Measurements from ENCODE around the gene CCM2. TPM values are rescaled to one million over a fixed set of nuclear protein-coding genes. Genes with fewer than 3 reads are reported as not detected.

CCM2 gene
- total RNA-seq, 1 donor from 2014 or later: 34.1 TPM

DNA sequence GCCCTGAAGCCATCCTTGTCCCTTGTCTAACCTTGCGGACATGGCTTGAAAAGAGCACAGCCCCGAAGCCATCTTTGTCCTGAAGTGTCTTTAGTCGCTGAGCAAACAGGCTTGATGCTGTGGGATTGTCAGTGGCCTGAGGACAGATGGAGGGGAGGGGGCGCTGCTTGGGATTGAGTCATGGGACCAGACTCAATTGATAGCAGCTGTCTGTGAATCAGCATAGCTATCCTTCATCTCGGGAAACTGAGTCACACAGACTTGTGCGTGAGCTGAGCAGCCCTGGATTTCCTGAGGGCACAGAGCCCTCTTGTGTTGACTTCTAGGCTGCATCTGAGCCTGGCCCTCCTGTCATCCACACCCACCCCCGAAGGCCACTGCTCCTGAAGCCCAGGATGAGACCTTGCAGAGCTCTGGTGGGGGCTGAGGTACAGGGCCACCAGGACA lies 35.6 kb upstream of the CCM2 start:
- Mint-ChIP-seq H3K4me3 (no peak overlapping the region), H3K36me3 (no peaks in the 10 kb centered on the region), H3K27me3 (ENCODE audit: low read depth) (peaks cover 12% of the 10 kb centered on the region), H3K27ac (no peak overlapping the region), H3K9me3 (no peaks in the 10 kb centered on the region), H3K4me1 (no peaks in the 10 kb centered on the region)
- TF ChIP-seq CTCF (IDR thresholded peaks at IDR 0.05; ENCODE audit: unreplicated experiment): no peak
- DNase-seq (ENCODE audit: low spot score in 2 of 2, unreplicated experiment in 2 of 2): no peak

DNA sequence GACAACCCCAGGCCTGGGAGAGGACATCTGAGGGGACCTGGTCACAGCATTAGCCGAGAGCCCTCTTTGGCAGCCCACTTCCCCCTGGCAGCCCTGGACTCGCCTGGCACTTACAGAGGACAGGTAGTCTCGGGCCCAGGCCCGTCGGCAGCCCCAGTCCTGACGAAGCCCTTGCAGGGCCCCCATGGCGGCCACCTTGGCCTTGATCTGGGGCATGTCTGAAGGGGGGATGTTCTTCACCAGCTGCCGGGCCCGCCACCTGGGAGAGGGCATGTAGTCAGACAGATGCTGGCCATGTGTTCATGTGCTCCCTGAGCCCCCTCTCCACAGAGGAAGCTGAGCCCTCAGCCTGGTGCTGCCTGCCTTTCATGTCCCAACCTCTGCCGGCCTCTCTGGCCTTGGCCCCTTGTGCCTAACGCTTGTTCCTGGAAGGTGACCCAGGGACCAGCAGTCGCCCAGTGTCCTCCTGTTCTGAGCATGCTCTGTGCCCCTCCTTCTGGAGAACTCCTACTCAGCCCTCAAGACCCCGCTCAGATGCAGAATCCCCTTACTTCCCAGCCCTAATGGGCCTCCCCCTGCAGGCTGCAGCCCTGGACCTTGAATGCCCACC lies 35.1 kb upstream of the CCM2 start:
- Mint-ChIP-seq H3K9me3 (no peaks in the 10 kb centered on the region), H3K4me3 (no peak overlapping the region), H3K36me3 (no peaks in the 10 kb centered on the region), H3K27ac (no peak overlapping the region), H3K27me3 (ENCODE audit: low read depth) (peaks cover 10% of the 10 kb centered on the region), H3K4me1 (no peaks in the 10 kb centered on the region)
- no peak for DNase-seq (ENCODE audit: low spot score in 2 of 2, unreplicated experiment in 2 of 2)
- no peak for TF ChIP-seq CTCF (IDR thresholded peaks at IDR 0.05; ENCODE audit: unreplicated experiment)

GRCh38 chr7:44965441-44965903 lies 34.5 kb upstream of the CCM2 start:
- H3K27ac Mint-ChIP-seq: no peak overlapping the region
- H3K4me1 Mint-ChIP-seq: no peaks in the 10 kb centered on the region
- no peak for TF ChIP-seq CTCF (IDR thresholded peaks at IDR 0.05; ENCODE audit: unreplicated experiment)
- no peak overlapping the region for H3K4me3 Mint-ChIP-seq
- H3K9me3 Mint-ChIP-seq: no peaks in the 10 kb centered on the region
- peaks cover 5% of the 10 kb centered on the region for H3K27me3 Mint-ChIP-seq (ENCODE audit: low read depth)
- DNase-seq (ENCODE audit: low spot score in 2 of 2, unreplicated experiment in 2 of 2): no peak
- no peaks in the 10 kb centered on the region for H3K36me3 Mint-ChIP-seq

DNA sequence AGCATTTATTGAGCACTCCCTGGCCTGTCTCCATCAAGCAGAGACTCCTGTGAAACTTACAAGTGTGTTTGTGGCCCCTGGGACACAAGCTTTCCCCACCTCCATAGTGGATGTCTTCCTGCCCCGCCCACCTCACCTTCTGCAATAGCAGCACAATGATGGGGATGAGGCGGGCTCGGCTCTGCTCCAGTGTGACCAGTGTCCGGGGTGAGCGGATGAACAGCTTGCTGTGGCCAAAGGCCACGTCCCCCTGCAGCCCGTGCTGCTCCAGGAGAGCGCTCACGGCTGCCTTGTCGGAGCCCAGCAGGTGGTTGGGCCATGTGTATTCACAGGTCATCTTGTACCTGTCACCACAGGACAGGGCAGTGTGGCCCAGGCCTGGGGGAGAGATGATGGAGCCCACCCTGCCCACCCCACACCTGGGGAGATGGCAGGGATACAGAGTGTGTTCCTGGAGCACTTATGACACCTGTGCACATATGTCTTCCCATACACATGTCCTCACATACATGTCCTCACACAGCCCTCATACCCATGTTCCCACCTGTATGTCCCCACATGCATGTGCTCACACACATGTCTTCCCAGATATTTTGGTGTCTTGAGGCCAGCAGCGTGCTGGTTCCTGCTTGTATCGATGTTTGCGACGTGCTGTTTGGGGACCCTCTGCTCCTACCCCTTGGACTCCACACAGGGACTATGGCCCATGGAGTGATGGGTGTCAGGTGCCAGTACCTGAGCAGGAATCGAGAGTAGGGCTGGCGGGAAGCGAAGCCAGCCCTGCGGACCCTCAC lies 33.9 kb upstream of the CCM2 start:
- Mint-ChIP-seq H3K9me3 (no peaks in the 10 kb centered on the region), H3K27me3 (ENCODE audit: low read depth) (peaks cover 3% of the 10 kb centered on the region), H3K4me3 (no peak overlapping the region), H3K36me3 (no peaks in the 10 kb centered on the region), H3K4me1 (no peaks in the 10 kb centered on the region), H3K27ac (no peak overlapping the region)
- no peak for DNase-seq (ENCODE audit: low spot score in 2 of 2, unreplicated experiment in 2 of 2)
- TF ChIP-seq CTCF (IDR thresholded peaks at IDR 0.05; ENCODE audit: unreplicated experiment): no peak

- TF ChIP-seq CTCF (IDR thresholded peaks at IDR 0.05; ENCODE audit: unreplicated experiment): no peak
These were observed 33.1 kb upstream of the CCM2 start for GRCh38 chr7:44966731-44967538.

More at GRCh38 chr7:44966731-44967538, 33.1 kb upstream of the CCM2 start:
- peaks cover 3% of the 10 kb centered on the region for H3K27me3 Mint-ChIP-seq (ENCODE audit: low read depth)
- H3K4me1 Mint-ChIP-seq: no peaks in the 10 kb centered on the region
- H3K27ac Mint-ChIP-seq: no peak overlapping the region
- no peak overlapping the region for H3K4me3 Mint-ChIP-seq
- no peak for DNase-seq (ENCODE audit: low spot score in 2 of 2, unreplicated experiment in 2 of 2)
- H3K36me3 Mint-ChIP-seq: no peaks in the 10 kb centered on the region
- H3K9me3 Mint-ChIP-seq: no peaks in the 10 kb centered on the region
